ENCODE results near the gene LRRC3.

LRRC3 gene

GRCh38 chr21:44510109-44510507 is 54.8 kb downstream of the LRRC3 start:
- Histone ChIP-seq H3K4me2 (ENCODE audit: low read length) (peak overlapping the region; percentile 82), H3K27ac (ENCODE audit: low read length) (no peak overlapping the region), H3K9me3 (ENCODE audit: insufficient read depth, low read length) (no peaks in the 10 kb centered on the region), H3K27me3 (ENCODE audit: low read depth, low read length) (no peaks in the 10 kb centered on the region; the same call in none of the 2 replicates), H3K4me1 (ENCODE audit: low read length) (peaks cover 3% of the 10 kb centered on the region; the same call in 1 of the 2 replicates), H4K20me1 (ENCODE audit: insufficient read depth, low read length) (no peaks in the 10 kb centered on the region), H3K36me3 (replicated peaks; ENCODE audit: low read depth, low read length) (no peaks in the 10 kb centered on the region), H3K9ac (ENCODE audit: low read length) (no peak overlapping the region), H3K79me2 (ENCODE audit: low read length) (no peaks in the 10 kb centered on the region), H2AFZ (ENCODE audit: low read depth, low read length) (peak overlapping the region; percentile 74), H3K4me3 (ENCODE audit: low read length) (peak overlapping the region; percentile 65)
- TF ChIP-seq EZH2phosphoT487 (IDR thresholded peaks at IDR 0.05; ENCODE audit: low read depth): no peak
- TF ChIP-seq CTCF (IDR thresholded peaks at IDR 0.05; ENCODE audit: low read depth, low read length): no peak

DNA sequence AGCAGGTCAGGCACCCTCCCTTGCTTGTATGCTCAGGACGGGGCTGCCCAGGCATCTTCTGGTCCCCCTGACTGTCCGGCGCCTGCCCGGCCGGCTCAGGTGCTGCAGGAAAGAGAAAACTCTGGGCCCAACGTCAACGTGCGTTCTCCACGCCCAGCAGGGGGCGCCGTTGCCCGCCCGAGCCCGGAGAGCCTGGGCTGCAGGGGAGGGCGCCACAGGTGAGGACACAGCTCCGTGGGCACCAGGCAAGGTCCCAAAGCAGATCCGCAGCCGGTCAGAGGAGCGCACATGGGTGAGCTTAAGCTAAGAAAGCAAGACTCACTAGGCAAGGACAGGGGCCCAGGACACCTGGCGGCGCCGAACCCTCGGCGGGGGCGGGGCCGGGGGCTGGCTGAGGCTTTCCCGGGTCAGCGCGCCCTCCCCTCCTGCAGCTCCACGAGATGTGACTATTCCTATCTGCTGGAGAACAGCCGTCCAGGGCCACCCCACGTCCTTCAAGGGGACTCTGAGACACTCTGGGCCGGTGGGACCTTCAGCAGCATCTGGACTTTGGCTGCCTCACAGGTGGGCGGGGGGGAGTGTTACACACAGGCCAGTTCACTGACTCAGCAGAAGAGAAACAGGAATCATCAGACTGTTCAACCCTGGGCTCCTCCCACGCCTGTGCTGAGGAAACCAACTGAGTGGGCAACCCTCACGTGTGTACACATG is 55.4 kb downstream of the LRRC3 start:
- Histone ChIP-seq H3K9ac (ENCODE audit: low read length) (no peak overlapping the region), H3K4me1 (ENCODE audit: low read length) (peaks cover 3% of the 10 kb centered on the region; the same call in 1 of the 2 replicates), H4K20me1 (ENCODE audit: insufficient read depth, low read length) (no peaks in the 10 kb centered on the region), H3K9me3 (ENCODE audit: insufficient read depth, low read length) (no peaks in the 10 kb centered on the region), H3K27me3 (ENCODE audit: low read depth, low read length) (no peaks in the 10 kb centered on the region; the same call in none of the 2 replicates), H3K4me2 (ENCODE audit: low read length) (peak overlapping the region; percentile 82), H3K79me2 (ENCODE audit: low read length) (no peaks in the 10 kb centered on the region), H3K4me3 (ENCODE audit: low read length) (peak overlapping the region; percentile 65), H2AFZ (ENCODE audit: low read depth, low read length) (peak overlapping the region; percentile 74), H3K36me3 (replicated peaks; ENCODE audit: low read depth, low read length) (no peaks in the 10 kb centered on the region), H3K27ac (ENCODE audit: low read length) (no peak overlapping the region)
- TF ChIP-seq EZH2phosphoT487 (IDR thresholded peaks at IDR 0.05; ENCODE audit: low read depth) (no peak), CTCF (IDR thresholded peaks at IDR 0.05; ENCODE audit: low read depth, low read length) (peak; percentile 89)

- Histone ChIP-seq H3K9ac (ENCODE audit: low read length) (no peak overlapping the region), H3K36me3 (replicated peaks; ENCODE audit: low read depth, low read length) (no peaks in the 10 kb centered on the region), H3K27me3 (ENCODE audit: low read depth, low read length) (no peaks in the 10 kb centered on the region; the same call in none of the 2 replicates), H4K20me1 (ENCODE audit: insufficient read depth, low read length) (no peaks in the 10 kb centered on the region), H3K79me2 (ENCODE audit: low read length) (no peaks in the 10 kb centered on the region), H3K4me2 (ENCODE audit: low read length) (no peak overlapping the region), H3K4me3 (ENCODE audit: low read length) (no peak overlapping the region), H3K27ac (ENCODE audit: low read length) (no peak overlapping the region), H3K4me1 (ENCODE audit: low read length) (peaks cover 3% of the 10 kb centered on the region; the same call in 1 of the 2 replicates), H3K9me3 (ENCODE audit: insufficient read depth, low read length) (no peaks in the 10 kb centered on the region), H2AFZ (ENCODE audit: low read depth, low read length) (no peak overlapping the region)
- TF ChIP-seq EZH2phosphoT487 (IDR thresholded peaks at IDR 0.05; ENCODE audit: low read depth) (no peak), CTCF (IDR thresholded peaks at IDR 0.05; ENCODE audit: low read depth, low read length) (no peak)
Observed at GRCh38 chr21:44511219-44511937, 56.1 kb downstream of the LRRC3 start.
